Right ventricle myocardium superior (tissue), 1 donor: ENCODE measurements around the gene TMEFF1. TPM values are rescaled to one million over a fixed set of nuclear protein-coding genes. Genes with fewer than 3 reads are reported as not detected.
"Not testable (repeated sequence)": the region's sequence is repeated elsewhere in the genome, so short reads cannot be mapped to it uniquely, and the experiment has no call there.

Experiments
- ATAC-seq: fragments of 200-7000 bp; cut with Tn5 transposase; one replicate; pipeline ENCODE4 v1.9.1; 2020; ENCODE audit warnings: mild to moderate bottlenecking; ENCODE audit not compliant: poor library complexity
- DNase-seq: peaks from one replicate; pipeline ENCODE4 v3.0.0-alpha.2; 2020
- intact Hi-C: fragments of 100-400 bp; cut with DNase I; formaldehyde crosslinking; loops from one replicate; pipeline ENCODE4 v1.11.2; 2022
- total RNA-seq: library from RNA; stranded (reverse); fragmentation: NEBNext Ultra II Directional; extraction: Animal tissue kit (Norgen Biotek cat#: 25700); gene quantifications from one replicate; pipeline ENCODE4 v1.2.1, GENCODE V29; 2021
- donor health status: DM: no; HTN: yes; CAD: no; lungs with severe emphysema.

TMEFF1 gene
- total RNA-seq, 1 donor from 2014 or later: not detected

- DNase-seq (no peak), ATAC-seq (no peak)
- intact Hi-C loops: no loop called here
Observed at GRCh38 chr9:100477241-100477640, 4.3 kb downstream of the TMEFF1 start.

GRCh38 chr9:100478192-100478591 lies 5.2 kb downstream of the TMEFF1 start:
- intact Hi-C loops: no loop called here
- DNase-seq (no peak), ATAC-seq (no peak)

DNA sequence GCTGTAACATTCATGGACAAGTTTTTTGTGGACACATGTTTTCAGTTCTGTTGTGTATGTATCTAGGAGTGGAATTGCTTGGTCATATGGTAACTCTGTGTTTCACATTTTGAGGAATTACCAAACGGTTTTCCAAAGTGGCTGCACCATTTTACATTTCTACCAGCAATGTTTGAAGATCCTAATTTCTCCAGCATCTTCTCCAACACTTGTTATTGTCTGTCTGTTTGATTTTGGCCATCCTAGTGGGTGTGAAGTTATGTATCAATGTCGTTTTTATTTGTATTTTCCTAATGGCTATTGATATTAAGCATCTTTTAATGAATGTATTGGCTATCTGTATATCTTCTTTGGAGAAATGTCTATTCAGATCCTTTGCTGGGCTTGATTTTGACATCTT lies 6.9 kb downstream of the TMEFF1 start:
- intact Hi-C loops: no loop called here
- ATAC-seq (no peak), DNase-seq (no peak)

DNA sequence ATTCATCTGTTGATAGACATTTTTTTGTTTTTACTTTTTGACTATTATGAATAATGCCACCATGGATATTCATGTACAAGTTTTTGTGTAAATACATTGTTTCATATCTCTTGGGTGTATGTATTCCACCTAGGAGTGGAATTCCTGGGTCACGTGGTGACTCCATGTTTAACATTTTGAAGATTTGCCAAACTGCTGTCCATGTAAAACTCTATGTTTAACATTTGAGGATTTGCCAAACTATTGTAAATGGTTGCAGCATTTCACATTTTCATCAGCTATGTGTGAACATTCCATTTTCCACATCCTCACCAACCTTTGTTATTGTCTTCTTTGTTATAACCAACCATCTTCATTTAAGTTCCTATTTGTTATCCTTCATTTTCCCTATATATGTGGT lies 12.2 kb downstream of the TMEFF1 start:
- intact Hi-C loops: no loop called here
- DNase-seq (no peak), ATAC-seq (no peak)

DNA sequence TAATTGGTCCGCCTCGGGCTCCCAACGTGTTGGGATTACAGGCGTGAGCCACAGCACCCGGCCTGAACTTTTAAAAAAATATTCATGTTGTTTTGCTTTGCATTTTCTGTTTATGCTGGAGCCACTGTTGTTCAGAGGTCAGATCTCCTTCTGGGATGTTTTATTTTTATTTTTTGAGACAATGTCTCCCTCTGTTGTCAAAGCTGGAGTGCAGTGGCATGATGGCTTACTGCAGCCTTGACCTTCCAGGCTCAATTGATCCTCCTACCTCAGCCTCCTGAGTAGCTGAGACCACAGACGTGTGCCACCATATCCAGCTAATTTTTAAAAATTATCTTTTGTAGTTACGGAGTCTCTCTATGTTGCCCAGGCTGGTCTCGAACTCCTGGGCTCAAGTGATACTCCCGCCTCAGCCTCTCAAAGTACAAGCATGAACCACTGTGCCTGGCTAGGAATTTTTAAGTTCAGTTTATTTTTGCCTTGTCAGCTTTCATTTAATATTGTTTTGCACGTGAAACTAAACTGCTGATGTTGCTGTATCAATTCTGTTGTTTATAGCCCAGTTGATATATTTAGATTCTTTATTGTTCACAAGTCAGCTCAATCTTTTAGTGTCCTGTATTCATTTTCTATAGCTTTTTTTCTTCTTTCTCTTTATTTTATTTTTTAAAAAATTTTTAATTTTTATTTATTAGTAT lies 13.7 kb downstream of the TMEFF1 start:
- no peak for DNase-seq
- intact Hi-C loops: no loop called here
- no peak for ATAC-seq

DNA sequence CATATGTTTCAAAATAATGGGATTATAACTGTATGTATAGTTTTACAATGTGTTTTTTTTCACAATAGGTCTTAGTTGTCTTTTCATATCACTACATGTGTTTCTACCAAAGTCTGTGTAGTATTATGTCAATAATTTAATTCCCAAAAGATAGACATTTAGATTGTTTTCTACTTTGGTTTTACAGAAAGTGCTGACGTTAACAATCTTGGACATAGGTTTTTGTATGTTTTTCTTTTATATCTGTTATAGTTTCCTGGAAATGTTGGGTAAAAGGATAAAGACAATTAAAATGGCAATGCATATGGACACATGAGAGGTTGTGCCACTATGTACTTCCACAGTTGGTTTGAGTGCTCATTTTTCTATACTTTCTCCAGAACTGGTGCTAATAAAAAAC lies 15.2 kb downstream of the TMEFF1 start:
- DNase-seq: no peak
- no peak for ATAC-seq
- intact Hi-C loops: no loop called here

DNA sequence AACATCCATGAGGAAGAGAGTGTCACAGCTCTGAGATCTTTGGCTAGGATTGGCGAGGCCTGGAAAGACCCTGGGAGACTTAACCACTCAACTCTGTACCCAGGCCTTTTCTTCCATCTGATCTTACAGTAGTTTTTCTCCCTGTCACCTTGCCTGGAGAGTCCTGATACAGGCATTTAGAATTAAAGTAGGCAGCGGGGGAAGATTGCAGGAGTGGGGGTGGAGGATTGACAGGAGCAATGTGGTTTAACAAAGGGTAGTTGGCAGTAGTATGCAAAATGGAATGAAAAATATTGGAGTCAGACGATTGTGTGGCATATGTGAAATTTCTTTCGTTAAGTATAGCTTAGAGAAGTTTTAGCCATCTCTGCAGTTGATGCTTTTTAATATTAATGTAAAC lies 16.9 kb downstream of the TMEFF1 start:
- no peak for DNase-seq
- intact Hi-C loops: no loop called here
- no peak for ATAC-seq

GRCh38 chr9:100492952-100493351 lies 20.0 kb downstream of the TMEFF1 start:
- peak; percentile 88 for ATAC-seq
- DNase-seq: no peak
- intact Hi-C loops: no loop called here

DNA sequence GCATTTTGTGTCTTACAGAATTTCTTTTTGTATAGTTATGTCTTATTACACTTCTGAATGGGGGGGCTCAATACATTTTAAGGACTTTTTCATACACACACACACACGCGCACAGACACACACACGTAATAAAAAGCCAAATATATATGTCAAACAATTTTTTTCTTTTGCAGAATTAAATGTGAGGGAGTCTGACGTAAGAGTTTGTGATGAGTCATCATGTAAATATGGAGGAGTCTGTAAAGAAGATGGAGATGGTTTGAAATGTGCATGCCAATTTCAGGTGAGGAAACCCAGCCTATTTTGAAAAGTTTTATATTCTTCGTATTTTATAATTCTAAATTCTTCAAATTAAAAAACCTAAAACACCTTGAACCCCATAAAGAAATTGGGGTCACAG lies 25.6 kb downstream of the TMEFF1 start:
- no peak for DNase-seq
- intact Hi-C loops: no loop called here
- ATAC-seq: no peak

DNA sequence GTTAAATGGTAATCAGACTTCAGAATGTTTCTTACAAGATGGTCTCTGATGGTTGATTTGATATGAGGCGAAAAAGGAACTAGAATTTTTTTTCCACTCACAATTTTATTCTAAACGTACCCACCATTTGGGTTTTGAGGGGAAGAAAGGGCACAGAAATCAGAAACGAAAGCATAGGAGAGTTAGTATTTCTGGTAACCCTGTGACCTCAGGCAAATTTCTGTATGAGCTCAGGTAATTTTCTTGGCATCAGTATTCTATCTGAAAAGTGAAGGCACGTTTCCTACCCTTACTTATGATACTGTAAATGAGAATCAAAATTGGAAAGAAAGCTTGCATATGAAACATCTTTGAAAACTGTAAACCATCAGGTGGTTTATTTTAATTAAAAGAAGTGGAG lies 26.5 kb downstream of the TMEFF1 start:
- ATAC-seq (no peak), DNase-seq (no peak)
- intact Hi-C loops: no loop called here

DNA sequence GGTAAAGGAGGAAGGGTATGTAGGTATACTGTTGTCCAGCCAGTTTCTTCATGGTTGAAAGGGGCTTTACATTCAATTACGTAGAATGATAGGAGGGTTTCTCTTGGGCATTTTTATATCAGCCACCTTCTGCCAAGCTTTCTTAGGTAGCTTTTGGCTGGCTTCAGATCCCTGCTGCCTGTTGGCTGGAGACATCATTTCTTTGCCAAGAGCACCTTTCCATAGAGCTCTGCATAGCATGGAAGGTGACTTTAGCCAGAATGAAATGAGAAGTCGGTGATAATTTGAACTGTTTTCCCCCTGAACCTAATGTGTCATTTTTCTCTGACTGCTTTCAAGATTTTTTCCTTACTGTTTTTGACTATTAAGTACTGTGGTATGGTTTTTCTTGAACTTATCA lies 26.9 kb downstream of the TMEFF1 start:
- ATAC-seq: no peak
- intact Hi-C loops: no loop called here
- no peak for DNase-seq

DNA sequence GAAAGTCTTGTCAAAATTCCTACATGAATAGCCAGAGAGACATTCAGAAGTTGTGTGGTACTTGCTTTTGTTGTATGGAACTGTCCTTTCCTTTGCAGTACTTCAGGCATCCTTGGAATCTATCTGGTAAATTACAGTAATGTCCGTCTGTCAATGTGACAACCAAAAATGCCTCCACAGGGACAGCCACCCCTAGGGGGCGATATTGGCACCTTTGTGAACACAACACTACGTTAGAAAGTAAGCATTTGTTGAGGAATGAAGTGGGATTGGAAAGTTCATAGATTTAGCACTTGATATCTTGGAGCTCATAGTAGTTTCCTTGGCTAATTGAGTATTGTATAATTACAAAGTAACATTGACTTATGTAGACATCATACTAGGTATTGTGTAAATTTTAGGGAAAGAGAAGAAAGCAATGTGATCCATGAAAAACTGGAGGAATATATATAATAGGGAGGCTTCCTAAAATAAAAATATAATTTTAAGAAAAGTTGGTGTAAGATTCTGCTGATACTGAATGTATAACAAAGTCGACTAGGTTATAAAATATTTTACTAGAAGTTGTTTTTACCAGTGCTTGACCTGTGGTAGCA lies 32.7 kb downstream of the TMEFF1 start:
- ATAC-seq (no peak), DNase-seq (peak; percentile 78)
- intact Hi-C loops: loop anchor here (2.0 kb wide), 1 partner anchor 91 kb away; no protein-coding TSS in a partner anchor

DNA sequence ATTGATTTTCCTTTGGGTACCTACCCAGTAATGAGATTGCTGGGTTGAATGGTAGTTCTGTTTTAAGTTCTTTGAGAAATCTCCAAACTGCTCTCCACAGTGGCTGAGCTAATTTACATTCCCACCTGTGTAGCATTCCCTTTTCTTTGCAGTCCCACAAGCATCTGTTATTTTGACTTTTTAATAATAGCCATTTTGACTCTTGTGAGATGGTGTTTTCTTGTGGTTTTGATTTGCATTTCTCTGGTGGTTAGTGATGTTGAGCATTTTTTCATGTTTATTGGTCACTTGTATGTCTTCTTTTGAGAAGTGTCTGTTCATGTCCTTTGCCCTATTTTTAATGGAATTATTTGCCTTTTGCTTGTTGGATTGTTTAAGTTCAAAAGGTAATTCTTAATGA lies 34.4 kb downstream of the TMEFF1 start:
- ATAC-seq, intact Hi-C loops, DNase-seq: not testable (repeated sequence)

DNA sequence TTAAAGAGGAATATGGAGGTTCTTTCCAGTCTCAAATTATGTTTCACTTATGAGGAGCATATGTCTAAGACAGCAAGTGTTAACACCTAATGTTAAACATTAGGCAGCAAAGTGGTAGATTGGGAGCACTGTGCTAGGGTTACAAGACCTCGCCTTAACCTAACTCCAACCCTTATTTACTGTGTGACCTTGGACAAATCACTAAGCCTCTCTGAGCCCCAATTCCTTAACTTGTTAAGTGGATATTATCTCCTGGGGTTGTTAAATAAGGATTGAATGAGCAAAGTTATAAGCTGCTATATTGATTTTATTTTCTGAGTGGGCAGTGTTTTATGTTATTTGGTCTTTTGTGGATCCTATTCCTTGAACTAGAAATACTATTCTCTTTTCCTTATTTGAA lies 38.3 kb downstream of the TMEFF1 start:
- intact Hi-C loops: no loop called here

GRCh38 chr9:100515578-100516494 lies 42.9 kb downstream of the TMEFF1 start:
- no peak for ATAC-seq
- intact Hi-C loops: no loop called here
- DNase-seq: no peak

More for the DNA sequence above, 38.3 kb downstream of the TMEFF1 start:
- ATAC-seq (no peak), DNase-seq (no peak)

- no peak for ATAC-seq
- intact Hi-C loops: no loop called here
Observed at GRCh38 chr9:100521282-100521681, 48.3 kb downstream of the TMEFF1 start.

GRCh38 chr9:100525563-100525962 lies 52.6 kb downstream of the TMEFF1 start:
- no peak for DNase-seq
- intact Hi-C loops: no loop called here
- no peak for ATAC-seq

More at GRCh38 chr9:100521282-100521681, 48.3 kb downstream of the TMEFF1 start:
- no peak for DNase-seq

GRCh38 chr9:100527180-100527794 lies 54.3 kb downstream of the TMEFF1 start:
- DNase-seq, intact Hi-C loops, ATAC-seq: not testable (repeated sequence)

DNA sequence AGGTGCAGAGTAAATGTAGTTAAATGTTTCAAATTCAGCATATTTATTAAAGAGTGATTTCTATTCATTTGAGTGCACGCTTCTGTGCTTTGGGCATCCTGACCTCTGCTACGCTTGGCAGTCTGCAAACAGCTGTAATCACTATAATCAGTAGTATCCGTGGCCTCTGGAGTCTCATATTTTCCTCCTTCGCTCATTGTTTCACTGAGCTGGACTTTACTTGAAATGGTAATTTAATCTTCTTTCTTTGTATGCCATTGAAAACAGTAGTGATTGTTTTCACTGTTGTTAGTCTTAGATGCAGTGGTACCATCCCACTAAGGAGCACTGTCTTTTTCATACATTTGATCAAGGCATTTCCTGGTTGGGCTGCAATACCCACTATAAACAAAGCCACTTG lies 61.5 kb downstream of the TMEFF1 start:
- ATAC-seq: no peak

More for the DNA sequence above, 61.5 kb downstream of the TMEFF1 start:
- no peak for DNase-seq
- intact Hi-C loops: no loop called here
